Measurements from ENCODE around the gene SMIM13.

The SMIM13 gene

DNA sequence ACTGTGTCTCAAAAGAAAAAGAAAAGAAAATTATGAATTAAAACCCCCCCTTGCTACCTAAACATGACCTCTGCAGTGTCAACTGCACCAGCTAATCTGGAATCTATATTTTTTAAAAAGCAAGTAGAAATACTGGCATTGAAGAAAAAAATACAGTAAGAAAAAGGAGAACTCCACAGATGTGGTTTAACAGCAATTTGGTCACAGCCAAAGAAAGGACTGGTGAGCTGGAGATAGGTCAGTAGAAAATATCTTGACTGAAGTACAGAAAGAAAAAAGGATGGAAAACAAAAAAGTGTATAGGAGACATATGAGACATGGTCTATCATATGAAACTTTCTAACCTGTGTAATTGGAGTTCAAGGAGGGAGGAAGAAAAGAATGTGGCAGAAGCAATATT is 62.0 kb downstream of the SMIM13 start:
- Histone ChIP-seq H3K27ac (ENCODE audit: low read depth, low read length) (no peak overlapping the region), H3K36me3 (ENCODE audit: control insufficient read depth, low read length) (no peaks in the 10 kb centered on the region), H3K79me2 (ENCODE audit: control insufficient read depth, low read length) (no peaks in the 10 kb centered on the region), H3K4me3 (ENCODE audit: low read length) (no peak overlapping the region), H3K9me3 (ENCODE audit: control insufficient read depth, insufficient read depth, low read length) (no peaks in the 10 kb centered on the region), H4K20me1 (ENCODE audit: control insufficient read depth, insufficient read depth, low read depth, low read length) (no peaks in the 10 kb centered on the region), H3K27me3 (ENCODE audit: control insufficient read depth, low read length) (no peaks in the 10 kb centered on the region), H3F3A (ENCODE audit: control insufficient read depth, insufficient read depth) (no peaks in the 10 kb centered on the region), H3K4me1 (ENCODE audit: control insufficient read depth, low read length) (no peaks in the 10 kb centered on the region), H3K4me2 (ENCODE audit: low read length) (no peak overlapping the region), H3K9me2 (replicated peaks; ENCODE audit: control insufficient read depth, low read length) (no peaks in the 10 kb centered on the region)
- TF ChIP-seq EZH2phosphoT487 (IDR thresholded peaks at IDR 0.05; ENCODE audit: borderline replicate concordance, low read length), result no peak
- TF ChIP-seq, protein P1, sequence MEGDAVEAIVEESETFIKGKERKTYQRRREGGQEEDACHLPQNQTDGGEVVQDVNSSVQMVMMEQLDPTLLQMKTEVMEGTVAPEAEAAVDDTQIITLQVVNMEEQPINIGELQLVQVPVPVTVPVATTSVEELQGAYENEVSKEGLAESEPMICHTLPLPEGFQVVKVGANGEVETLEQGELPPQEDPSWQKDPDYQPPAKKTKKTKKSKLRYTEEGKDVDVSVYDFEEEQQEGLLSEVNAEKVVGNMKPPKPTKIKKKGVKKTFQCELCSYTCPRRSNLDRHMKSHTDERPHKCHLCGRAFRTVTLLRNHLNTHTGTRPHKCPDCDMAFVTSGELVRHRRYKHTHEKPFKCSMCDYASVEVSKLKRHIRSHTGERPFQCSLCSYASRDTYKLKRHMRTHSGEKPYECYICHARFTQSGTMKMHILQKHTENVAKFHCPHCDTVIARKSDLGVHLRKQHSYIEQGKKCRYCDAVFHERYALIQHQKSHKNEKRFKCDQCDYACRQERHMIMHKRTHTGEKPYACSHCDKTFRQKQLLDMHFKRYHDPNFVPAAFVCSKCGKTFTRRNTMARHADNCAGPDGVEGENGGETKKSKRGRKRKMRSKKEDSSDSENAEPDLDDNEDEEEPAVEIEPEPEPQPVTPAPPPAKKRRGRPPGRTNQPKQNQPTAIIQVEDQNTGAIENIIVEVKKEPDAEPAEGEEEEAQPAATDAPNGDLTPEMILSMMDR (IDR thresholded peaks at IDR 0.05; ENCODE audit: low read depth, low read length, poor library complexity, severe bottlenecking), result no peak

GRCh38 chr6:11160199-11160598 is 66.6 kb downstream of the SMIM13 start:
- Histone ChIP-seq H3K4me1 (ENCODE audit: control insufficient read depth, low read length) (no peaks in the 10 kb centered on the region), H3K27me3 (ENCODE audit: control insufficient read depth, low read length) (no peaks in the 10 kb centered on the region), H3K4me3 (ENCODE audit: low read length) (no peak overlapping the region), H3K9me3 (ENCODE audit: control insufficient read depth, insufficient read depth, low read length) (no peaks in the 10 kb centered on the region), H3K4me2 (ENCODE audit: low read length) (no peak overlapping the region), H4K20me1 (ENCODE audit: control insufficient read depth, insufficient read depth, low read depth, low read length) (no peaks in the 10 kb centered on the region), H3K36me3 (ENCODE audit: control insufficient read depth, low read length) (no peaks in the 10 kb centered on the region), H3K9me2 (replicated peaks; ENCODE audit: control insufficient read depth, low read length) (no peaks in the 10 kb centered on the region), H3F3A (ENCODE audit: control insufficient read depth, insufficient read depth) (no peaks in the 10 kb centered on the region), H3K27ac (ENCODE audit: low read depth, low read length) (no peak overlapping the region), H3K79me2 (ENCODE audit: control insufficient read depth, low read length) (no peaks in the 10 kb centered on the region)
- TF ChIP-seq, protein P1 (IDR thresholded peaks at IDR 0.05; ENCODE audit: low read depth, low read length, poor library complexity, severe bottlenecking), result no peak
- TF ChIP-seq EZH2phosphoT487 (IDR thresholded peaks at IDR 0.05; ENCODE audit: borderline replicate concordance, low read length), result no peak

GRCh38 chr6:11161031-11161956 is 67.7 kb downstream of the SMIM13 start:
- H3F3A ChIP-seq (ENCODE audit: control insufficient read depth, insufficient read depth), result no peaks in the 10 kb centered on the region
- TF ChIP-seq, protein P1 (IDR thresholded peaks at IDR 0.05; ENCODE audit: low read depth, low read length, poor library complexity, severe bottlenecking), result no peak
- TF ChIP-seq EZH2phosphoT487 (IDR thresholded peaks at IDR 0.05; ENCODE audit: borderline replicate concordance, low read length), result no peak
- no peaks in the 10 kb centered on the region for H3K9me3 ChIP-seq (ENCODE audit: control insufficient read depth, insufficient read depth, low read length)
- H3K79me2 ChIP-seq (ENCODE audit: control insufficient read depth, low read length), result no peaks in the 10 kb centered on the region
- H3K4me2 ChIP-seq (ENCODE audit: low read length), result no peak overlapping the region
- no peak overlapping the region for H3K27ac ChIP-seq (ENCODE audit: low read depth, low read length)
- H3K4me1 ChIP-seq (ENCODE audit: control insufficient read depth, low read length), result no peaks in the 10 kb centered on the region
- no peaks in the 10 kb centered on the region for H3K36me3 ChIP-seq (ENCODE audit: control insufficient read depth, low read length)
- no peaks in the 10 kb centered on the region for H3K9me2 ChIP-seq (replicated peaks; ENCODE audit: control insufficient read depth, low read length)
- no peaks in the 10 kb centered on the region for H3K27me3 ChIP-seq (ENCODE audit: control insufficient read depth, low read length)
- H3K4me3 ChIP-seq (ENCODE audit: low read length), result no peak overlapping the region
- H4K20me1 ChIP-seq (ENCODE audit: control insufficient read depth, insufficient read depth, low read depth, low read length), result no peaks in the 10 kb centered on the region

All from DOHH2 (cell line).